Measurements from ENCODE around the gene CERT1.

GRCh38 chr5:75337366-75338021 lies 173.9 kb downstream of the CERT1 start:
- no peak for TF ChIP-seq CTCF (IDR thresholded peaks at IDR 0.05)
- TF ChIP-seq POLR2A (IDR thresholded peaks at IDR 0.05), result no peak

Data from prostate gland (tissue), 2 donors.